NB4 (cell line): ENCODE results near the gene WDR88.

Experiments
- CTCF ChIP-seq: IDR thresholded peaks from one replicate; pipeline ENCODE4 v1.5.1; 2012; ENCODE audit warnings: low read depth, low read length
- POLR2A ChIP-seq: IDR thresholded peaks from 2 replicates; pipeline ENCODE4 v1.6.1; 2011; ENCODE audit warnings: mild to moderate bottlenecking; ENCODE audit not compliant: insufficient read length; ENCODE audit errors: extremely low read depth

- TF ChIP-seq POLR2A: no peak
- no peak for TF ChIP-seq CTCF
These were observed 40.0 kb downstream of the WDR88 start for GRCh38 chr19:33171916-33172359.
